Stimulated activated CD8-positive, alpha-beta memory T cell treated with anti-CD3 and anti-CD28 coated beads, Interleukin-2, amount 100 ng/mL, for 1 hour (primary cell): ENCODE data around the gene LNPEP.

ENCODE experiments used
- DNase-seq, 2 donors: peaks; one replicate each; pipeline ENCODE4 v3.0.0-alpha.2; 2020; ENCODE audit warnings: low read depth in 2 of 2

Gene LNPEP

GRCh38 chr5:96961053-96961452 lies 25.2 kb downstream of the LNPEP start:
- no peak for DNase-seq

GRCh38 chr5:96962540-96962991 lies 26.7 kb downstream of the LNPEP start:
- no peak for DNase-seq

GRCh38 chr5:96963267-96963666 lies 27.4 kb downstream of the LNPEP start:
- DNase-seq, result no peak

GRCh38 chr5:96966801-96967200 lies 30.9 kb downstream of the LNPEP start:
- no peak for DNase-seq

- no peak for DNase-seq
Measured at GRCh38 chr5:96967400-96967799, 31.5 kb downstream of the LNPEP start.

GRCh38 chr5:96968074-96968473 lies 32.2 kb downstream of the LNPEP start:
- no peak for DNase-seq

GRCh38 chr5:96968614-96969013 lies 32.7 kb downstream of the LNPEP start:
- no peak for DNase-seq

GRCh38 chr5:96969366-96969765 lies 33.5 kb downstream of the LNPEP start:
- no peak for DNase-seq

- no peak for DNase-seq
Measured at GRCh38 chr5:96972599-96973334, 36.9 kb downstream of the LNPEP start.

GRCh38 chr5:96973532-96974401 lies 37.9 kb downstream of the LNPEP start:
- no peak for DNase-seq

GRCh38 chr5:96975656-96976055 lies 39.8 kb downstream of the LNPEP start:
- no peak for DNase-seq

GRCh38 chr5:96977228-96977627 lies 41.3 kb downstream of the LNPEP start:
- DNase-seq, result no peak

- DNase-seq, result no peak
Measured at GRCh38 chr5:96978812-96979449, 43.1 kb downstream of the LNPEP start.

- no peak for DNase-seq
Measured at GRCh38 chr5:96984506-96985192, 48.8 kb downstream of the LNPEP start.

- DNase-seq, result no peak
Measured at GRCh38 chr5:96986450-96986849, 50.6 kb downstream of the LNPEP start.

GRCh38 chr5:96990102-96990501 lies 54.2 kb downstream of the LNPEP start:
- no peak for DNase-seq

- no peak for DNase-seq
Measured at GRCh38 chr5:96991708-96992107, 55.8 kb downstream of the LNPEP start.

- no peak for DNase-seq
Measured at GRCh38 chr5:96993760-96994159, 57.9 kb downstream of the LNPEP start.

GRCh38 chr5:96994493-96994892 lies 58.6 kb downstream of the LNPEP start:
- DNase-seq, result no peak

GRCh38 chr5:96995419-96995818 lies 59.5 kb downstream of the LNPEP start:
- no peak for DNase-seq

- DNase-seq, result no peak
Measured at GRCh38 chr5:96997265-96997859, 61.5 kb downstream of the LNPEP start.
